GM10248 (cell line): Measurements from ENCODE around the gene CAMK4.

ENCODE experiments used
- CTCF ChIA-PET: fragments of 300-600 bp; sonication (Branson Sonifier 250); formaldehyde crosslinking; extraction: SDS; loops from one replicate; lab custom pipeline; 2021; ENCODE audit warnings: antibody characterized with exemption; lab: Yijun Ruan, JAX
- POLR2A ChIA-PET: fragments of 350-650 bp; sonication (Branson Sonifier 250); formaldehyde crosslinking; extraction: SDS; loops from one replicate; lab custom pipeline; 2020; ENCODE audit warnings: antibody characterized with exemption; lab: Yijun Ruan, JAX
- DNase-seq: peaks from one replicate; pipeline ENCODE4 v3.0.0; 2012; ENCODE audit errors: extremely low spot score
- TF ChIP-seq, protein P1 (sequence below): IDR thresholded peaks from 2 replicates; pipeline ENCODE4 v1.5.1; 2012; ENCODE audit warnings: mild to moderate bottlenecking, low read depth; ENCODE audit errors: extremely low read depth, missing control alignments, control extremely low read depth

CAMK4 gene

DNA sequence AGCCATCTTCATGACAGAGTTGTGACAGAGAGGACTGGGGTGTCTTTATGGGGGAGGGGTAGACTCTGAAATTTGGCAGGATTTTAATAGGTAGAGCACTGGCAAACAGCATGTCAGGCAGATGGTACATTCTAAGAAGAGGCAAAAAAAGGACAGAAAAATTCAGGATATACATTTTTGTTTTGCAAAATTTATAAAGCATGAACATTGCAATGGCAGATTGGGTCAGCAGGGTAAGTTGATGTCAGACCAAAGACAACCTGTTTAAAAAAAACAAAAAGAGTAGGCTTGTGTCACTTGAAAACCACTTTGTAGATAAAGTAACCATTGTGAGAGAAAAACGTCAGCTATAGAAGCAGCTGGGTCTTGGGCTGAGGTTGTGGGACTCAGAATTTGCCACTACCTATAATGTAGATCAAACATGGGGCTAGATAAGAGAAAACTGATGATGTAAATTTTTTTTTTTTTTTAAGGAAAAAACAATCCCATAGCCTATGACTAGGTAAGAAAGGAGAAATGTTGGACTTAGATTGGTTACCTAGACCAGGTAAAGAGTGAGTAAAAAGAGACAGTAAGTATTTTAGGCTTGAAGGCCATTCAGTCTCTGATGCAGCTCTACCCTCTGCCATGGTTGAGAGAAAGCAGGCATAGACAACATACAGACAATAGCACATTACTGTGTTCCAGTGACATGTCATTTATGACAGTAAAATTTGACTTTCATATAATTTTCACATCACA is 8.3 kb downstream of the CAMK4 start:
- POLR2A ChIA-PET: no interaction called here
- TF ChIP-seq, protein P1, sequence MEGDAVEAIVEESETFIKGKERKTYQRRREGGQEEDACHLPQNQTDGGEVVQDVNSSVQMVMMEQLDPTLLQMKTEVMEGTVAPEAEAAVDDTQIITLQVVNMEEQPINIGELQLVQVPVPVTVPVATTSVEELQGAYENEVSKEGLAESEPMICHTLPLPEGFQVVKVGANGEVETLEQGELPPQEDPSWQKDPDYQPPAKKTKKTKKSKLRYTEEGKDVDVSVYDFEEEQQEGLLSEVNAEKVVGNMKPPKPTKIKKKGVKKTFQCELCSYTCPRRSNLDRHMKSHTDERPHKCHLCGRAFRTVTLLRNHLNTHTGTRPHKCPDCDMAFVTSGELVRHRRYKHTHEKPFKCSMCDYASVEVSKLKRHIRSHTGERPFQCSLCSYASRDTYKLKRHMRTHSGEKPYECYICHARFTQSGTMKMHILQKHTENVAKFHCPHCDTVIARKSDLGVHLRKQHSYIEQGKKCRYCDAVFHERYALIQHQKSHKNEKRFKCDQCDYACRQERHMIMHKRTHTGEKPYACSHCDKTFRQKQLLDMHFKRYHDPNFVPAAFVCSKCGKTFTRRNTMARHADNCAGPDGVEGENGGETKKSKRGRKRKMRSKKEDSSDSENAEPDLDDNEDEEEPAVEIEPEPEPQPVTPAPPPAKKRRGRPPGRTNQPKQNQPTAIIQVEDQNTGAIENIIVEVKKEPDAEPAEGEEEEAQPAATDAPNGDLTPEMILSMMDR: no peak
- DNase-seq: no peak
- CTCF ChIA-PET: interaction anchor here (0.8 to 5.6 kb wide), 4 partner anchors 8 to 46 kb away, joined by 3 to 39 read pairs (median 12); no protein-coding TSS in a partner anchor

DNA sequence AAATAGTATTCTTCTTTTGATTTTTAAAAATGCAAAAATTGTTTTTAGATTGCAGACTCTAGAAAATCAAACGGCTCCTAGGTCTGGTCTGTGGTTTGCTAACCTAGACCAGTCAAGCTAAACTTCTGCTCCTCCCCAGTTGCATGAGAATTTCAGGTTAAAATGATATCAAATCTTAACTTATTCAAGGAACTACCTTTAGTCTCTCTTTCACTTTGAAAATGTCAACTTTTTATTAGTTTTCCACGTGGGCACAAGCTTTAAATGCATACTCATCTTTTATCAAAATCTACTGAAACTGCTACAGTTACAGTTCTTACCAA is 8.8 kb downstream of the CAMK4 start:
- ChIA-PET CTCF (interaction anchor here (0.8 to 5.6 kb wide), 4 partner anchors 8 to 46 kb away, joined by 3 to 39 read pairs (median 12); no protein-coding TSS in a partner anchor), POLR2A (no interaction called here)
- TF ChIP-seq, protein P1: no peak
- no peak for DNase-seq

DNA sequence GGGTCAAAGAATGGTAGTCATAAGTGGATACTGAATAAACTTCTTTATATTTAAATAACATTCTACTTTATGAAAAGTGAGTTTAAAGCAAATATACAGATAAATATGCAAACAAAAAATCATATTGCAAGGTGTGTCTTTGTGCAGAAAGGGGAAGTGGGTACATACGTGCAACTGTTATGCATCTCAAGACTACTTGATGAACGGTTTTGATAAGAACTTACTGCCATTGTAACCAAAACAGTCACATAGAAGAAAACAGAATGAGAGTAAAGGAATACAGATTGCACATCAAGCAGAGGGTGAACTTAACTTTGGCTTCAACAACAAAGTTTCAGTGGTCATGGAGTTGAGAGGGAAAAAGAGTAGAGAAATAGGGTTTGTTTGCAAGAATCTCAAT is 9.9 kb downstream of the CAMK4 start:
- no peak for DNase-seq
- POLR2A ChIA-PET: no interaction called here
- TF ChIP-seq, protein P1: no peak
- CTCF ChIA-PET: interaction anchor here (1.2 to 8.3 kb wide), 5 partner anchors 7 to 62 kb away, joined by 3 to 78 read pairs (median 38); partner anchors contain the start of gene CAMK4

DNA sequence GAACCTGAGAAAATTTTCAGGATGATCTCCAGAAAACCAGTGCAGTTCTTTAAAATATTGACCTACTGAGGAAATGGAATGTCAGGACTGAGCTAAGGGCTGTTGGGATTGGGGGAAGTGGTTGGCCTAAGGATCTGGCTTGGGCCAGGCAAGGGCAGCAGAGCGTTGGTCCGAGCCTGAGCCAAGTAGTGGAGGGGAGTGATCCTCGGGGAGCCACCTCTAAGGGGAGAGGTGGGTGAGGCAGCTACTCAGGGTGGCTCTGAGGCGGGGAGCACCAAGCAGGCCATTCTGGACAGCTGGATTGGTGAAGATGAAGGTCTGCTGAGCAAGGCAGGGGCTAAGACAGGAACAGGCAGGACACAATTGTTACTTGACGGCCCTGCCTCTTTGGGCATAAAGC is 11.5 kb downstream of the CAMK4 start:
- ChIA-PET POLR2A (interaction anchor here (1.4 kb wide), 1 partner anchor 19 kb away, joined by 5 read pairs; no protein-coding TSS in a partner anchor), CTCF (interaction anchor here (1.3 to 8.3 kb wide), 7 partner anchors 8 to 60 kb away, joined by 3 to 78 read pairs (median 7); partner anchors contain the start of gene CAMK4)
- TF ChIP-seq, protein P1: no peak
- no peak for DNase-seq

DNA sequence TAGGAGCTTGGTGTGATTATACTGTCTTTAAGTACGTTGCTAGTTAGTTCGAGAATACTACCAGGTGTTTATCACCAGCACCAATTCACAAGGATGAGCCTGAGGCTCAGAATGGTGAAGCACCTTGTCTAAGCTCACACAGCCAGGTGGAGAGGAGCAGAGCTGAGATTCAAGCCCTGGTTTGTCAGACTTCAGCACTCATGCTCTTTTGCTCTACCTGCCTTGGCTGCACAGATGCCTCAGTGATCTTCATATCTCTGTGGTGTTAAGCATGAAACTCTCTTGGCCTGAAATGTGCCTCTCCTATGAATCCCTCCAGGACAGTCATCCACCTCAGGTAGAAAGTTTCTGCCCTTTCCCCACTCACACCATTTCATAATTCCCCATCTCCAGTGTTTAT is 12.2 kb downstream of the CAMK4 start:
- ChIA-PET CTCF (interaction anchor here (0.7 to 8.3 kb wide), 7 partner anchors 7 to 43 kb away, joined by 3 to 78 read pairs (median 7); partner anchors contain the start of gene CAMK4), POLR2A (interaction anchor here (1.4 kb wide), 1 partner anchor 18 kb away, joined by 5 read pairs; no protein-coding TSS in a partner anchor)
- TF ChIP-seq, protein P1: no peak
- no peak for DNase-seq

DNA sequence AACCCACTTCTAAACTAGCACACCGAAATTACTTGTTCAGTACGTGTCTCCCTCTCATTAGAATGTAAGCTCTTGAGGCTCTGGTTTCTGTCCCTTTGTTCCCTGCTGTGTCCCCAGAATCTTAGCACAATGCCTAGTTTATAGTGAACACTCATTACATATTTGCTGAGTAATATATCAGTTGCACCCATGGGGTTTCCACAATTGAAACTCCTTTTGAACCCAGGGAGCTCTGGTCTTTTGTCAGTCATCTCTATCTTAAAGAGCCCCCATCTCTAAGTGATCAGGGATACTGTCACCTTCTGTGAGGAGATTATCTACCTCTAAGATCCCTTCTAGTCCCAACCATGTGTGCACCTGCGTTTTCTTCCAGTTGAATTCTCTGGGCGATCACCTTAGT is 12.8 kb downstream of the CAMK4 start:
- TF ChIP-seq, protein P1: no peak
- DNase-seq: no peak
- ChIA-PET CTCF (interaction anchor here (0.7 to 8.3 kb wide), 6 partner anchors 9 to 43 kb away, joined by 3 to 78 read pairs (median 10); partner anchors contain the start of gene CAMK4), POLR2A (no interaction called here)
